Psoas muscle (tissue), 8 donors: ENCODE measurements around the gene PSMC3. TPM values are rescaled to one million over a fixed set of nuclear protein-coding genes. Genes with fewer than 3 reads are reported as not detected.

Experiments used
- ATAC-seq, 4 donors: fragments of 200-7000 bp; cut with Tn5 transposase; one replicate each; pipeline ENCODE4 v1.9.1; 2020; ENCODE audit warnings: moderate library complexity in 3 of 4, mild to moderate bottlenecking in 2 of 4
- DNase-seq, 2 donors: peaks; one replicate each; pipeline ENCODE4 v3.0.0-alpha.2; 2020
- H3K27ac ChIP-seq: fragments of 200-600 bp; one replicate; pipeline ENCODE4 v1.8.0; 2022
- H3K27me3 ChIP-seq, 3 donors: fragments of 200-600 bp in 1 of 3; one replicate each; pipeline versions ENCODE4 v1.6.1 to v1.8.0; 2013 to 2022; ENCODE audit warnings: low read length in 2 of 3, mild to moderate bottlenecking in 2 of 3, moderate library complexity in 1 of 3; ENCODE audit not compliant: insufficient read depth in 3 of 3
- H3K36me3 ChIP-seq, 2 donors: fragments of 200-600 bp in 1 of 2; one replicate each; pipeline versions ENCODE4 v1.6.1 to v1.8.0; 2013 to 2022; ENCODE audit warnings: low read depth in 1 of 2, mild to moderate bottlenecking in 1 of 2, moderate library complexity in 1 of 2; ENCODE audit not compliant: insufficient read depth in 1 of 2
- H3K4me1 ChIP-seq: fragments of 200-600 bp; one replicate; pipeline ENCODE4 v1.8.0; 2022
- H3K4me3 ChIP-seq: fragments of 200-600 bp; one replicate; pipeline ENCODE4 v1.8.0; 2022; ENCODE audit warnings: mild to moderate bottlenecking
- H3K9me3 ChIP-seq: fragments of 200-600 bp; one replicate; pipeline ENCODE4 v1.8.0; 2022
- CTCF ChIP-seq: fragments of 200-600 bp; IDR thresholded peaks from one replicate; pipeline ENCODE4 v1.8.0; 2022; ENCODE audit warnings: antibody characterized with exemption
- WGBS, 3 donors: extraction: QIAGEN DNeasy Blood & Tissue Kit; methylation state at CpG; one replicate each; pipeline versions ENCODE4 v1.1.6 to v1.1.7; 2013; 5-methylcytosine and 5-hydroxymethylcytosine counted together
- intact Hi-C, 2 donors: fragments of 100-400 bp; cut with DNase I; formaldehyde crosslinking; loops; one replicate each; pipeline versions ENCODE4 v1.11.0 to v1.14.2; 2022
- polyA plus RNA-seq, 3 donors: library from polyadenylated mRNA; stranded (reverse); fragments of 200-250 nt; gene quantifications; one replicate each; pipeline ENCODE4 v1.2.3, GENCODE V29; 2013
- total RNA-seq, 4 donors: library from RNA; stranded (reverse); fragmentation: NEBNext Ultra II Directional in 2 of 4; extraction: Animal tissue kit (Norgen Biotek cat#: 25700) in 2 of 4; gene quantifications; one replicate each; pipeline versions ENCODE4 v1.2.1 to v1.2.4, GENCODE V29; 2021 to 2023
- donor health status: healthy with polysubstance abuse.
- donor health status: DM: no; HTN: no; CAD: no; lungs with moderate emphysema.
- donor health status: Bipolar disorder and iron deficiency.
- donor health status: healthy.
- donor health status: DM: yes; HTN: yes; CAD: no.
- donor health status: DM: no; HTN: no; CAD: no.
- donor health status: DM: no; HTN: no; CAD: no.
- donor health status: DM: yes; HTN: yes; CAD: no.

PSMC3 gene
- total and polyA plus RNA-seq, 7 donors, result 141 to 346 (median 255) TPM

DNA sequence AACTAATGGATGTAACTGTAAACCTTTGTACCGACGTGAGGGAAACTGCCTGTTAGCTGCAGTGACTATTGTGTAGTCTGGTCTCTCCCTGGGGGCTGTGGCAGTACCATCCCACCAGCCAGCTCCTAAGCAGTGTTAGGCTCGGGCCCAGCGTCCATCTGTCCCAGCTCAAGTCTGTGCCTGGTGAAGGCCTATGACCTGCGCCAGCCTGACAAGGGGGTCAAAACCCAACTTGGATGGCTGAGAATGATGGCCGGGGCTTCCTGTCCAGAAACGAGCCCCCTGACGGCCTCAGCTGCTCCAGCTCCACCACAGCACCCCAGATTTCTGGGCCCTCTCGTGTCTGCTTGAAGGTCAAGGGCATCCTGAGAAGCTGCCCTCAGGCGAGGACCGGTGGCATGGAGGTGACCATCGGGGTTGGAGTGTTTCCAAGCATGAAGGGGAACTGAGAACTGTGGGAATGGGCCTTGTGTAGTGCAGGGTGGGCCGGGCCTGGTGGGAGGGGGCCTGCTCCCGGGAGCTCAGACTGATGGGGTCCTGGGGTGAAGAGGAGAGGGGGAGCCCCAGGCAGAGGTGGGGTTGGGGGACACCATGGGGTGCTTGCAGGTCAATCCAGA, 33.6 kb downstream of the PSMC3 start:
- peak overlapping the region; percentile 30 for H3K27ac ChIP-seq
- no peaks in the 10 kb centered on the region for H3K27me3 ChIP-seq
- 86 to 90% (median 89%) methylated on average over 13 to 14 of the region's 14 CpGs for WGBS, 3 donors
- no peak overlapping the region for H3K4me3 ChIP-seq
- no peaks in the 10 kb centered on the region for H3K9me3 ChIP-seq
- no peak for TF ChIP-seq CTCF
- ATAC-seq (no peak), DNase-seq (no peak)
- peaks cover 10% of the 10 kb centered on the region for H3K4me1 ChIP-seq
- H3K36me3 ChIP-seq, result no peaks in the 10 kb centered on the region
- intact Hi-C loops, result no loop called here

- peaks cover 10% of the 10 kb centered on the region for H3K4me1 ChIP-seq
- ATAC-seq (no peak), DNase-seq (no peak)
- intact Hi-C loops, result no loop called here
- no peaks in the 10 kb centered on the region for H3K36me3 ChIP-seq
- 87 to 89% (median 87%) methylated on average over 15 to 16 of the region's 16 CpGs for WGBS, 3 donors
- H3K27ac ChIP-seq, result peak overlapping the region; percentile 30
- no peaks in the 10 kb centered on the region for H3K27me3 ChIP-seq
- no peak overlapping the region for H3K4me3 ChIP-seq
- no peaks in the 10 kb centered on the region for H3K9me3 ChIP-seq
- no peak for TF ChIP-seq CTCF
Measured at GRCh38 chr11:47391711-47392432, 34.4 kb downstream of the PSMC3 start.

DNA sequence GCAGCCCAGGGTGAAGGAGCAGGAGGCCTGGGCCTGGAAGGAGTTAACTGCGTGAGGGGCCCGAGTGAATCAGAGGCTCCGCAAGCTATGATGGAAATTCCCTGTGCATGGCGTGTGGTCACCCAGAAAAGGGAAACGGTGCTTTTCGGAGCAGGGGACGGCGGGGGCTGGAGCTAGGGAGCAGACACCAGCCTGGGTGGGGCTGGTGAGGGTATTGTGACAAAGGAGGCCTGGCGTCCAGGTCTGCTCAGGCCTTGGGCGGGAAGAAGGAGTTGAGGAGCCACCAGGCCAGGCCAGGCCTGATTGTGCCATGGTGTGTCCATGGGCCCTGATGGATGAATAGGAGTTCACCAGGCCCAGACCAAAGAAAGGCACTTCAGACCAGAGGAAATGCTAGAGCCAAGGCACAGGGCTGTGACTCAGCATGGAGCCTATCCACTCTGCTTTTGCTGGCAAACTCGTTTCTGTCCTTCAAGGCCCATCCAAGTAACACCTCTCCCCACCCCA, 35.1 kb downstream of the PSMC3 start:
- H3K36me3 ChIP-seq, result no peaks in the 10 kb centered on the region
- peaks cover 10% of the 10 kb centered on the region for H3K4me1 ChIP-seq
- no peak overlapping the region for H3K4me3 ChIP-seq
- intact Hi-C loops, result no loop called here
- no peaks in the 10 kb centered on the region for H3K27me3 ChIP-seq
- no peak for DNase-seq
- WGBS, 3 donors, result 89 to 91% (median 90%) methylated on average over 11 of the region's 11 CpGs
- no peak overlapping the region for H3K27ac ChIP-seq
- no peak for ATAC-seq
- no peak for TF ChIP-seq CTCF
- H3K9me3 ChIP-seq, result no peaks in the 10 kb centered on the region

- no peak overlapping the region for H3K27ac ChIP-seq
- H3K4me1 ChIP-seq, result peaks cover 10% of the 10 kb centered on the region
- 95 to 99% (median 97%) methylated on average over 6 of the region's 6 CpGs for WGBS, 3 donors
- H3K27me3 ChIP-seq, result no peaks in the 10 kb centered on the region
- no peak for TF ChIP-seq CTCF
- H3K9me3 ChIP-seq, result no peaks in the 10 kb centered on the region
- intact Hi-C loops, result no loop called here
- no peak overlapping the region for H3K4me3 ChIP-seq
- ATAC-seq (no peak), DNase-seq (no peak)
- H3K36me3 ChIP-seq, result no peaks in the 10 kb centered on the region
Measured at GRCh38 chr11:47390422-47390760, 35.8 kb downstream of the PSMC3 start.
